Activated naive CD4-positive, alpha-beta T cell treated with anti-CD3 and anti-CD28 coated beads for 36 hours (primary cell): Measurements from ENCODE around the gene ZW10. TPM values are rescaled to one million over a fixed set of nuclear protein-coding genes. Genes with fewer than 3 reads are reported as not detected.

Experiments used
- CTCF ChIA-PET: fragments of 350-600 bp; sonication (Branson Sonifier 250); formaldehyde crosslinking; loops from one replicate; lab custom pipeline; 2021; ENCODE audit warnings: antibody characterized with exemption; lab: Charles Lee
- DNase-seq: peaks from one replicate; pipeline ENCODE4 v3.0.0-alpha.2; 2020
- H3K27ac Mint-ChIP-seq: one replicate; pipeline ENCODE4 v1.8.0; 2021; ENCODE audit warnings: mild to moderate bottlenecking, mixed read lengths
- H3K27me3 Mint-ChIP-seq: one replicate; pipeline ENCODE4 v1.8.0; 2021; ENCODE audit warnings: low read depth, mixed read lengths
- H3K36me3 Mint-ChIP-seq: one replicate; pipeline ENCODE4 v1.8.0; 2021; ENCODE audit warnings: low read depth, mixed read lengths
- H3K4me1 Mint-ChIP-seq: one replicate; pipeline ENCODE4 v1.8.0; 2021; ENCODE audit warnings: low read depth, mixed read lengths
- H3K4me3 Mint-ChIP-seq: one replicate; pipeline ENCODE4 v1.8.0; 2021; ENCODE audit warnings: mild to moderate bottlenecking, moderate library complexity, mixed read lengths
- H3K9me3 Mint-ChIP-seq: one replicate; pipeline ENCODE4 v1.8.0; 2021; ENCODE audit warnings: mixed read lengths
- intact Hi-C: fragments of 100-400 bp; cut with micrococcal nuclease; formaldehyde crosslinking; loops from one replicate; pipeline ENCODE4 v1.15.1; 2023
- total RNA-seq, 2 experiments: library from RNA; stranded (reverse); gene quantifications; one replicate each; pipeline ENCODE4 v1.2.3, GENCODE V29; 2021

ZW10 gene, protein sequence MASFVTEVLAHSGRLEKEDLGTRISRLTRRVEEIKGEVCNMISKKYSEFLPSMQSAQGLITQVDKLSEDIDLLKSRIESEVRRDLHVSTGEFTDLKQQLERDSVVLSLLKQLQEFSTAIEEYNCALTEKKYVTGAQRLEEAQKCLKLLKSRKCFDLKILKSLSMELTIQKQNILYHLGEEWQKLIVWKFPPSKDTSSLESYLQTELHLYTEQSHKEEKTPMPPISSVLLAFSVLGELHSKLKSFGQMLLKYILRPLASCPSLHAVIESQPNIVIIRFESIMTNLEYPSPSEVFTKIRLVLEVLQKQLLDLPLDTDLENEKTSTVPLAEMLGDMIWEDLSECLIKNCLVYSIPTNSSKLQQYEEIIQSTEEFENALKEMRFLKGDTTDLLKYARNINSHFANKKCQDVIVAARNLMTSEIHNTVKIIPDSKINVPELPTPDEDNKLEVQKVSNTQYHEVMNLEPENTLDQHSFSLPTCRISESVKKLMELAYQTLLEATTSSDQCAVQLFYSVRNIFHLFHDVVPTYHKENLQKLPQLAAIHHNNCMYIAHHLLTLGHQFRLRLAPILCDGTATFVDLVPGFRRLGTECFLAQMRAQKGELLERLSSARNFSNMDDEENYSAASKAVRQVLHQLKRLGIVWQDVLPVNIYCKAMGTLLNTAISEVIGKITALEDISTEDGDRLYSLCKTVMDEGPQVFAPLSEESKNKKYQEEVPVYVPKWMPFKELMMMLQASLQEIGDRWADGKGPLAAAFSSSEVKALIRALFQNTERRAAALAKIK
- 10 to 100 TPM; 10.7 to 11.6 TPM for total RNA-seq

DNA sequence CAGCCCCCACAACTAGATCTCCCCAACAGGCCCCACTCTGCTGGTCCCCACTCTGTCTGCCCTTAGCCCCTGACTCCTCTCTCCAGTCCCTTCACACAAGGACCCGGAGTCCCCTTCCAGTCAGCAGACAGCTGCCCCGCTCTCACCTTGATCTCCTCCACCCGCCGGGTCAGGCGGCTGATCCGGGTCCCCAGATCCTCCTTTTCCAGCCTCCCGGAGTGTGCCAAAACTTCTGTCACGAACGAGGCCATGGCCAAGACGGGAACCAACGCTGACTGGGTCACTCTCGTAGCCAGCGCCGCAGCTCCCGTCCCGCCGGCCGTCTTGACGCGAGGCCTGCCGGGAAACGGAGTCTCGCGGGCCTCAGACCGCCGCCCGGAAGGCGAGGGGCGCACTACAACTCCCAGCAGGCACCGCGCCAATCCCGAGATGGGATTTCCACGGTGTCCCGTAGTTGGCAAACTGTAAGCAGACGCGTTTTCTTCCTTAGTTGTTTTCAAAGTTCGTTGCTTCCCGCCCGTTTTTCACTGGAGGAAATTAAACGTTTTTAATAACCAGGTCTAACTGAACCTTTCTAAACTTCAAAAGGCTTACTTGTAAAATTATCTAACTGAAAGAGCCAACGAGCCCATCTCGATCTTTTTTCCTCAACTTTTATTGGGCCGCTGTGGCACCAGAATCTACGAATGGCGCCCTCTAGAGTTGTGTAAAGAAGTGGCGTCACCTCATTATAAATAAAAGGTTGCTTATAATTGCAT is at the start of gene ZW10:
ZW10 (minus strand) TSS at position 277 of the 758 bp plus-strand sequence; CDS start at position 251, 26 bp downstream.
- Mint-ChIP-seq H3K4me1 (peaks cover 19% of the 10 kb centered on the region), H3K36me3 (peaks cover 13% of the 10 kb centered on the region), H3K27me3 (no peaks in the 10 kb centered on the region), H3K9me3 (no peaks in the 10 kb centered on the region), H3K27ac (peak within 1 kb of the TSS; percentile 96), H3K4me3 (peak within 1 kb of the TSS; percentile 100)
- peak; percentile 94 for DNase-seq
- CTCF ChIA-PET: interaction anchor here (0.6 to 1.6 kb wide), 7 partner anchors 10 to 48 kb away, joined by 3 to 5 read pairs (median 3); no protein-coding TSS in a partner anchor
- intact Hi-C loops: loop anchor here (1.0 to 10.0 kb wide), 8 partner anchors 37 to 1689 kb away; partner anchors contain the start of genes C11orf71, PTS, RBM7 and SDHD

DNA sequence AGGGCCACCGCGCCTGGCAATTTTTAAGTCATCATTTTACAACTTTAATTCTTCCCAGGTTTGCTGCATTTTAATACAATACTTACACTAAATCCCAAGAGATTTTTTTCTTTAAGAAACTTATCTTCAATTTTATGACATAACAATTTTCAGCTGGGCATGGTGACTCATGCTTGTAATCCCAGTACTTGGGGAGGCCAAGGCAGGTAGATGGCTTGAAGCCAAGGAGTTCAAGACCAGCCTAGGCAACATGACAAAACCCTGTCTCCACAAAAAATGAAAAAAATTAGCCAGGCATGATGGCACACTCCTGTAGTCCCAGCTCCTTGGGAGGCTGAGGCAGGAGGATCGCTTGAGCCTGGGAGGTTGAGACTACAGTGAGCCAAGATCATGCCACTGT is 44.9 kb upstream of the ZW10 start:
- intact Hi-C loops: no loop called here
- no peaks in the 10 kb centered on the region for H3K9me3 Mint-ChIP-seq
- no peaks in the 10 kb centered on the region for H3K27me3 Mint-ChIP-seq
- H3K4me3 Mint-ChIP-seq: no peak overlapping the region
- DNase-seq: no peak
- CTCF ChIA-PET: interaction anchor here (0.7 kb wide), 1 partner anchor 13 kb away, joined by 4 read pairs; no protein-coding TSS in a partner anchor
- no peaks in the 10 kb centered on the region for H3K4me1 Mint-ChIP-seq
- peaks cover 32% of the 10 kb centered on the region for H3K36me3 Mint-ChIP-seq
- no peak overlapping the region for H3K27ac Mint-ChIP-seq

DNA sequence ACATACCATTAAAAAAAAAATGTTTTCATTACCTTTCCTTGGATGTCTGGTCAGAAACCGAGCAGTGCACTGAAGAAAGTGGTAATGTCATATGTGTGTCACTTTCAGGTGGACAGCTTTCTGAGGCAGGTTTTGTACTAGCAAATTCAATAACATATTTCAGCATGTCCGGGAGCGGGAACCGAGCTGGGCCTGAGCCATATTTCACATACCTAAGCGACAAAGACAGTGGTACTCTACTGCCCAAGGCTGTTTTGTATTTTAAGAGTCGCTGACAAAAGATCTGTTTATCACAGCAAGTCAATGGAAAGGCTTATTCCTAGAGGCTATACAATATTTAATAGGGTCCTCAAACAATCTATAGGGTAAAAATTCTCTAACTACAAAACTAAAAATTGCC is 44.1 kb upstream of the ZW10 start:
- H3K4me3 Mint-ChIP-seq: no peak overlapping the region
- CTCF ChIA-PET: no interaction called here
- H3K27ac Mint-ChIP-seq: no peak overlapping the region

DNA sequence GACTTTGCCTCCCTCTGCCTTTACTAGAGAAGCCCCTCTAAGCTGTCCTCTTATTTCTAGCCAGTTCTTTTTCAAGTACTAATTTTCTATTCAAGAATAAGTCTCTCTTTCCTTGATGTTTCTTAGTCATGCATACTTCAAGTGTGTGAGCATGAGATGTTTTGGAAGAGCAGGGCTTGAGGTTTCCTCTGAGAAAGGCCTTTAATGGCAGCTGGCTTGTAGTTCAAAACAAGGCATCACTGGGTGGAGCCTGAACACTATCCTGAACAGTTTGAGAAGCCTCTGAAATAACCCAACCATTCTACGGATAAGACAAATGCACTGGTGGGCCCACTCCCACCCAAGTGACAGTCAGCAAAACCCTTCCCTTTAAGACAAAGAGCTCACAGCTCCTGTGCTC is 43.7 kb upstream of the ZW10 start:
- Mint-ChIP-seq H3K27ac (no peak overlapping the region), H3K4me1 (no peaks in the 10 kb centered on the region)
- intact Hi-C loops: no loop called here

More for the DNA sequence above, 44.1 kb upstream of the ZW10 start:
- DNase-seq: no peak
- Mint-ChIP-seq H3K9me3 (no peaks in the 10 kb centered on the region), H3K27me3 (no peaks in the 10 kb centered on the region), H3K36me3 (peaks cover 27% of the 10 kb centered on the region), H3K4me1 (no peaks in the 10 kb centered on the region)
- intact Hi-C loops: no loop called here

DNA sequence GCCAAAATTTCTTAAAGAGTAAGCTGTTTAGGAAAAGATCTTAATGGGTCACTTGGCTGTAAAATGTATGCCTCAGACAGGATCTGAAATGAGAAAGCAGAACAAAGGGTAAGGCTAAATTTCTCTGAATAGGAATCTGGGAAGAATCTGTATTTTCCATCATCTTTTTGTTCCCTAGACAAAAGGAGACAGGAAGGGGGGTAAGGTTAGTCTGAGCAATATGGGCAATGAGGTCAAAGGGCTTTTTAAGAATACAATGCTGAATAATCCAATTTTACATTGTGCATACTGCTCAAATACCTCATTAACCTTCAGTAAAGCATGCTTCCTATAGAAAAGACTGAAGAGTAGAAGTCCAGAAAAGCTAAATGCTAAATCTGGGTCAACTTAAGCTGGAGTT is 40.7 kb upstream of the ZW10 start:
- Mint-ChIP-seq H3K36me3 (peaks cover 12% of the 10 kb centered on the region), H3K27me3 (no peaks in the 10 kb centered on the region), H3K9me3 (no peaks in the 10 kb centered on the region), H3K27ac (no peak overlapping the region), H3K4me1 (no peaks in the 10 kb centered on the region), H3K4me3 (no peak overlapping the region)
- DNase-seq: no peak
- CTCF ChIA-PET: interaction anchor here (0.7 kb wide), 1 partner anchor 15 kb away, joined by 3 read pairs; no protein-coding TSS in a partner anchor
- intact Hi-C loops: no loop called here

More for the DNA sequence above, 43.7 kb upstream of the ZW10 start:
- Mint-ChIP-seq H3K9me3 (no peaks in the 10 kb centered on the region), H3K36me3 (peaks cover 24% of the 10 kb centered on the region), H3K27me3 (no peaks in the 10 kb centered on the region), H3K4me3 (no peak overlapping the region)
- CTCF ChIA-PET: no interaction called here
- DNase-seq: no peak

DNA sequence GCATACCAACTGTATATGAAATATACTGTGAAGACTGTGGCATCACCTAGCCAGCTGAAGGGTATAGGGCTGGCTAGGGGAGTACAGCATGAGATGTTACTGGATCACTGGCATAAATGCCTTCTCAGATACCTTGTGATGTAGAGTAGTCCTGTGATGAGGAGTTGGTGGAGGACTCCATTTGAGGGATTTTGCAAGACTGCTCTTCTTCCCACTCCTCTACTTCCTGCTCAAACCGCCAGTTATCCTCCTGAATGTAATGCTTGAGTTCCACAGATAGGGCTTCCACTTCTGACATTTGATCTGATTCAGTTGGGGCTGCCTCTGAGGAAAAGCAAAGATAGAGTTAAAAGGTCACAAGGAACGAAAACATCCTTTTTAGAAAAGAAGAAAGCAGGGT is 35.4 kb upstream of the ZW10 start:
- intact Hi-C loops: no loop called here
- peaks cover 20% of the 10 kb centered on the region for H3K36me3 Mint-ChIP-seq
- no peaks in the 10 kb centered on the region for H3K9me3 Mint-ChIP-seq
- CTCF ChIA-PET: no interaction called here
- H3K27ac Mint-ChIP-seq: no peak overlapping the region
- no peak for DNase-seq
- H3K4me3 Mint-ChIP-seq: no peak overlapping the region
- H3K27me3 Mint-ChIP-seq: no peaks in the 10 kb centered on the region
- H3K4me1 Mint-ChIP-seq: no peaks in the 10 kb centered on the region

DNA sequence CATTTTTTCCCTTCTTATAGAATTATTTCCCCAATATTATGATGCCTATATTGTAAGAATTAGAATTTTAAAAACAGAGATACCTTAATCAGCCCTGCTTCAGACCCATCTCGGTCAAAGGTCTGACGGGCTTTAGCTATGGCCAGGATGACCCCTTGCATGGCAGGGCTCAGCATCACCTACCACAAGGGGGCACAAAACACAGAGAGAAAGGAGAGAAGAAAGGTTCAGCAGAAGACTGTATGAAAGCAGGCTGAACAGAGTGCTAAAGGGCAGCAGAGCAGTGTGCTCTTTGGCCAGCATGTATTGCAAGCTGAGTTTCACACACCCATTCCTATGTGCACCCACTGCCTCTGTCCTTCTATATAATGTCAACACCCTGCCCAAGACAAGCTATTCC is 32.9 kb upstream of the ZW10 start:
- no peak overlapping the region for H3K27ac Mint-ChIP-seq
- peak; percentile 9 for DNase-seq
- no peaks in the 10 kb centered on the region for H3K27me3 Mint-ChIP-seq
- H3K4me1 Mint-ChIP-seq: no peaks in the 10 kb centered on the region
- no peaks in the 10 kb centered on the region for H3K9me3 Mint-ChIP-seq
- intact Hi-C loops: loop anchor here (2.0 kb wide), 1 partner anchor 454 kb away; no protein-coding TSS in a partner anchor
- CTCF ChIA-PET: interaction anchor here (0.6 to 1.5 kb wide), 6 partner anchors 8 to 455 kb away, joined by 3 to 6 read pairs (median 3); no protein-coding TSS in a partner anchor
- H3K4me3 Mint-ChIP-seq: no peak overlapping the region
- peaks cover 19% of the 10 kb centered on the region for H3K36me3 Mint-ChIP-seq

DNA sequence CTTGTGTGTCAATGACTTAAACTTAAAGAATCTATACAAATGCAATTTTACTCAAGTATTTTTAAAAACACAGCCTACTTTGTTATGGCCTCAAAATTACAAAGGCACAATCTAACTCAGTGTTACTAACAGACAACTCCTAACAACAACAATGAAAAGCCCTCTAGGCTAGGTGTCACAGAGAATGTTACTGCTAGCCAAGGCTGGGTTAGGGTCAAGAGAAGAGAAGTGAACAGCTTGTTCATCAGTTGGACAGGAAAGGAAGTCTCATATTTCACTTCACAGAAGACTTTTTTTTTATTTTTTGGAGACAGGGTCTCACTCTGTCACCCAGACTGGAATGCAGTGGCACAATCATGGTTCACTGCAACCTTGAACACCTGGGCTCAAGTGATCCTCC is 32.1 kb upstream of the ZW10 start:
- CTCF ChIA-PET: interaction anchor here (0.6 to 1.1 kb wide), 3 partner anchors 13 to 455 kb away, joined by 3 to 4 read pairs (median 4); no protein-coding TSS in a partner anchor
- intact Hi-C loops: loop anchor here (2.0 kb wide), 1 partner anchor 455 kb away; no protein-coding TSS in a partner anchor
- Mint-ChIP-seq H3K9me3 (no peaks in the 10 kb centered on the region), H3K27ac (no peak overlapping the region), H3K36me3 (peaks cover 24% of the 10 kb centered on the region), H3K4me3 (no peak overlapping the region), H3K4me1 (no peaks in the 10 kb centered on the region), H3K27me3 (no peaks in the 10 kb centered on the region)
- no peak for DNase-seq

DNA sequence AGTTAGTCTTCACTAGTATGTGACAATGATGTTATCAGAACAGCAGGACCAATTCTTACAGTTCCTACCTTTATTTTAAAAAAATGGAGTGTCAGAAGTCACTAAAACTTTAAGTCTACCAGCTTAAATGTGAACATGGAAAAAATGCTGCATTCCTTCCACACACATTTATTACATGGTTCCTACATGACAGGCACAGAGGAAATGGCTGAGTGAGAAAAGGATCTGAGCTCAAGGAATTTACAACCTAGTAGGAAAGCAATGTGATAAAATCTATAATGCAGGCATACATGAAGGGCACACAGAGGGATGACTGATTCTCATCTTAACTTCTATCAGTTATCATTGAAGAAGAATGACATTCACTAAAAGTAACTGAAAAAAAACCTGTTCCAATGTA is 29.1 kb upstream of the ZW10 start:
- Mint-ChIP-seq H3K4me3 (no peak overlapping the region), H3K36me3 (peaks cover 15% of the 10 kb centered on the region), H3K9me3 (no peaks in the 10 kb centered on the region), H3K4me1 (no peaks in the 10 kb centered on the region), H3K27ac (no peak overlapping the region), H3K27me3 (no peaks in the 10 kb centered on the region)
- intact Hi-C loops: no loop called here
- CTCF ChIA-PET: interaction anchor here (0.6 kb wide), 1 partner anchor 1198 kb away, joined by 3 read pairs; no protein-coding TSS in a partner anchor
- no peak for DNase-seq

DNA sequence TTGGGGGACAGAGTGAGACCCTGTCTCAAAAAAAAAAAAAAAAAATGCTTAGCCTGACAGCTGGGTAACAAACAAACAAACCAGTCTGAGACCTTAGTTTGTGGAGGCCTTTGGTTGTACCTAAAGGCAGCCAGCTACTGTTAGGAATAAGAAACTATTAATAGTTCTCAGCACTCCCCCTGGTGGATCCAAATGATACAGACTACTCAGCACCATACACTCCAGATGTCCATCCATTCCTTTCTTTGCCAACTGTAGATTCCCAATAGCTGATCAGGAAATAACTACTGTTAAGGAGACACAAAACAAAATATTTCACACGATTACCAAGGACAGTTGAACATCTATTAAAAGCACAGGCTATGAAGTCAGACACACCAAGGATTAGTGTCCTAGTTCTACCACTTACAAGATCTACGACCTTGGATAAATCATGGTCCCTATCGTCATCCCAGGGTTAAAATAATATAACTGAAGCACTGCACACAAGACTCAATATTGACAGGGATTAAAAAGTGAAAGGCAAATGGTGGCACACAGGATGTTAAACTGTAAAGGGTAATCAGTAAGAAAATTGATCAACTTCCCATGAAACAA is 23.3 kb upstream of the ZW10 start:
- H3K4me3 Mint-ChIP-seq: no peak overlapping the region
- H3K9me3 Mint-ChIP-seq: no peaks in the 10 kb centered on the region
- no peaks in the 10 kb centered on the region for H3K4me1 Mint-ChIP-seq
- H3K27ac Mint-ChIP-seq: no peak overlapping the region
- H3K27me3 Mint-ChIP-seq: no peaks in the 10 kb centered on the region
- no peak for DNase-seq
- H3K36me3 Mint-ChIP-seq: peaks cover 9% of the 10 kb centered on the region
- intact Hi-C loops: loop anchor here (1.0 to 5.0 kb wide), 2 partner anchors 264 to 491 kb away; no protein-coding TSS in a partner anchor
- CTCF ChIA-PET: interaction anchor here (0.7 to 1.7 kb wide), 8 partner anchors 10 to 1190 kb away, joined by 3 to 7 read pairs (median 4); partner anchors contain the start of genes TTC12 and ZW10

DNA sequence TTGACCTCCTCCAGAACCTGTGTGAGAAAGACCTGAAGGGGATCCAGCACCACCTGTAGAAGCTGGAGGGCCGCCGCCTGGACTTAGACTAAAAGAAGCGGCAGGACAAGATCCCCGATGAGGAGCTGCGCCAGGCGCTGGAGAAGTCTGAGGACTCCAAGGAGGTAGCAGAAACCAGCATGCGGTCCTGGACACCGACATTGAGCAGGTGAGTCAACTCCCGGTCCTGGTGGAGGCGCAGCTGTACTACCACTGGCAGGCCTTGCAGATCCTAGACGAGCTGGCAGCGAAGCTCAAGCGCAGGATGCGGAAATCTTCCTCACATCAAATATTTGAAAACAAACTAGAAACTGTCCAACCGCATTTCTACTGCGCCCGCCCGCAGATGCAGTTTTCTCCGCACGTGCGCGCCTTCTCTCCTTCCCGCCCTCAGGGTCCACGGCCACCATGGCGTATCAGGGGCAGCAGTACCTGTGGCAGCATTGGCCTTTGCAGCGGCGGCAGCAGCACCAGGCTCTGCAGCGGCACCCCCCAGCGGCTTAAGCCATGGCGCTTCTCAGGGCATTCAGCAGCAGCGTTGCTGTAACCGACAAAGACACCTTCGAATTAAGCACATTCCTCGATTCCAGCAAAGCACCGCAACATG is 16.3 kb upstream of the ZW10 start:
- Mint-ChIP-seq H3K4me3 (no peak overlapping the region), H3K4me1 (no peaks in the 10 kb centered on the region), H3K36me3 (no peaks in the 10 kb centered on the region), H3K27ac (no peak overlapping the region), H3K9me3 (no peaks in the 10 kb centered on the region), H3K27me3 (peaks cover 11% of the 10 kb centered on the region)
- CTCF ChIA-PET: interaction anchor here (0.9 kb wide), 1 partner anchor 16 kb away, joined by 4 read pairs; the partner anchor contains the start of gene ZW10
- no peak for DNase-seq
- intact Hi-C loops: no loop called here
